Measurements from ENCODE around the gene FDX1. TPM values are rescaled to one million over a fixed set of nuclear protein-coding genes. Genes with fewer than 3 reads are reported as not detected.

The FDX1 gene
- total RNA-seq, 2 experiments from 2014 or later: 10.2 to 10.6 TPM

DNA sequence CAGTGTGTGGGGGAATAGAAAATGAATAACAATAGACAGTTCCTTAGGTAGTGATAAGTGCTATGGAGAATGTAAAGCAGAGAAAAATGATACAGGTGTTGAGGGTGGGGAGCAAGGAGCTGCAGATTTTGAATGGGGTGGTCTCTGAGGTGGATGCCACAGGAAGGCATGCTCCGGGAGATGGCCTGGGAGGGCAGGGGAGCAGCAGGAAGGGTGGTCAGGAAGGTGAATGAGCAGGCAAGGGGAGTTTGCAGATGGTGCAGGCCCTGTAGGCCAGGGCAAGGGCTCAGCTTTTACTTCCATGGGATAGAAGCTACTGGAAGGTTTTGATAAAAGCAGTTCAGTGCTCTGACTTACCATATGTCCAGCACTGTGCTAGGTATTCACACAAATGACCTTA is 44.8 kb downstream of the FDX1 start:
- Mint-ChIP-seq H3K9me3 (no peaks in the 10 kb centered on the region), H3K4me1 (ENCODE audit: low read depth) (peaks cover 3% of the 10 kb centered on the region), H3K27me3 (no peaks in the 10 kb centered on the region), H3K27ac (no peak overlapping the region), H3K36me3 (ENCODE audit: low read depth) (peaks cover 4% of the 10 kb centered on the region), H3K4me3 (no peak overlapping the region)
- Histone ChIP-seq H3K27me3 (ENCODE audit: control insufficient read depth in 1 of 2, insufficient read depth in 2 of 2, low read length in 2 of 2) (no peaks in the 10 kb centered on the region), H3K27ac (ENCODE audit: low read depth in 1 of 2, low read length in 2 of 2) (no peak overlapping the region), H3K4me3 (ENCODE audit: low read length) (no peak overlapping the region), H3K4me1 (ENCODE audit: insufficient read depth, low read length) (no peaks in the 10 kb centered on the region), H3K36me3 (ENCODE audit: insufficient read depth, low read length) (no peaks in the 10 kb centered on the region), H3K9me3 (ENCODE audit: control insufficient read depth in 1 of 2, insufficient read depth in 1 of 2, low read length in 2 of 2) (no peaks in the 10 kb centered on the region)
- ATAC-seq (ENCODE audit: poor library complexity) (no peak), DNase-seq (no peak)
- TF ChIP-seq, protein P1, sequence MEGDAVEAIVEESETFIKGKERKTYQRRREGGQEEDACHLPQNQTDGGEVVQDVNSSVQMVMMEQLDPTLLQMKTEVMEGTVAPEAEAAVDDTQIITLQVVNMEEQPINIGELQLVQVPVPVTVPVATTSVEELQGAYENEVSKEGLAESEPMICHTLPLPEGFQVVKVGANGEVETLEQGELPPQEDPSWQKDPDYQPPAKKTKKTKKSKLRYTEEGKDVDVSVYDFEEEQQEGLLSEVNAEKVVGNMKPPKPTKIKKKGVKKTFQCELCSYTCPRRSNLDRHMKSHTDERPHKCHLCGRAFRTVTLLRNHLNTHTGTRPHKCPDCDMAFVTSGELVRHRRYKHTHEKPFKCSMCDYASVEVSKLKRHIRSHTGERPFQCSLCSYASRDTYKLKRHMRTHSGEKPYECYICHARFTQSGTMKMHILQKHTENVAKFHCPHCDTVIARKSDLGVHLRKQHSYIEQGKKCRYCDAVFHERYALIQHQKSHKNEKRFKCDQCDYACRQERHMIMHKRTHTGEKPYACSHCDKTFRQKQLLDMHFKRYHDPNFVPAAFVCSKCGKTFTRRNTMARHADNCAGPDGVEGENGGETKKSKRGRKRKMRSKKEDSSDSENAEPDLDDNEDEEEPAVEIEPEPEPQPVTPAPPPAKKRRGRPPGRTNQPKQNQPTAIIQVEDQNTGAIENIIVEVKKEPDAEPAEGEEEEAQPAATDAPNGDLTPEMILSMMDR (IDR thresholded peaks at IDR 0.05): no peak
- POLR2A ChIA-PET: no interaction called here
- intact Hi-C loops (cut with DNase I, micrococcal nuclease): no loop called here
- CTCF ChIA-PET: no interaction called here

DNA sequence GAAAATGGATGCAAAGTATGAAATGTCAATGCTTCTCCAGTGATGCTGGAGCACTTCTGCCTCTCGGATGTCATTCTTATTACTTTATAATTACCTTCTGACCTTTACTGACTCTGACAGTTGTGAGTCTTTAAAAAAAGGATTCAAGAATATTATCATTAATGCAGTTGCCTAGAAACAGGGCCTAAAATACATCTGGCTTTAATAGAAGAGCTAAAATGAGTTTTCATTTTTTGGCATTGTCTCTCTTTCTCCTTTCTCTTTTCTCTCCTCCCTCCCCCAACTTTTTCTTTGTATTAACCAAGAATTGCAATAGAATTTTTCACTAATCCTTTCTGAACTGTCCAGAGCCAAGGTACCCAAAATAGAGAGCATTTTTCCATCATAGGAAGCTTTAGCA is 45.9 kb downstream of the FDX1 start:
- Mint-ChIP-seq H3K9me3 (no peaks in the 10 kb centered on the region), H3K27ac (no peak overlapping the region), H3K36me3 (ENCODE audit: low read depth) (no peaks in the 10 kb centered on the region), H3K27me3 (no peaks in the 10 kb centered on the region), H3K4me1 (ENCODE audit: low read depth) (peaks cover 3% of the 10 kb centered on the region), H3K4me3 (no peak overlapping the region)
- DNase-seq: no peak
- TF ChIP-seq, protein P1 (IDR thresholded peaks at IDR 0.05): no peak
- Histone ChIP-seq H3K27me3 (ENCODE audit: control insufficient read depth in 1 of 2, insufficient read depth in 2 of 2, low read length in 2 of 2) (no peaks in the 10 kb centered on the region), H3K9me3 (ENCODE audit: control insufficient read depth in 1 of 2, insufficient read depth in 1 of 2, low read length in 2 of 2) (no peaks in the 10 kb centered on the region), H3K36me3 (ENCODE audit: insufficient read depth, low read length) (no peaks in the 10 kb centered on the region), H3K27ac (ENCODE audit: low read depth in 1 of 2, low read length in 2 of 2) (no peak overlapping the region), H3K4me1 (ENCODE audit: insufficient read depth, low read length) (no peaks in the 10 kb centered on the region), H3K4me3 (ENCODE audit: low read length) (no peak overlapping the region)
- no peak for ATAC-seq (ENCODE audit: poor library complexity)
- CTCF ChIA-PET: no interaction called here
- intact Hi-C loops (cut with DNase I, micrococcal nuclease): no loop called here
- POLR2A ChIA-PET: no interaction called here

DNA sequence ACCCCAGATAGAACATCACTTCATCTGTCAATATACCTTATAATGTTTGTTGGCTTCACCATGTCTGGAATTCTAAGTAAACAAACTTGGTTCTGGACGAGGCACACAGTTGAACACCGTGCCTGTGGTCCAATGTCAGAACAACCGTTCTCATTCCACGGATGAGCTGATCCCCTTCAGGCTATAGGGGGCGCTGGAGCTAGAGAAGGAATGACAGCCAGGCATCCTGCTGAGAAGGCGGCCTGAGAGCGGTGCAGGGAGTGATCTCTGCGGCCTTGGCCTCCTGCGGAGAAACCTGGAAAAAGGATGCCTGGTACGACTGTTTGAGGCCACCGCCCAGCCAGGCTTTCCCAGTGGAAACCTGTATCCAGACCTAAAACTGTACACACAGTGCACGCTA is 48.7 kb downstream of the FDX1 start:
- intact Hi-C loops (cut with DNase I, micrococcal nuclease): no loop called here
- CTCF ChIA-PET: no interaction called here

More for the DNA sequence above, 48.7 kb downstream of the FDX1 start:
- no peak for DNase-seq
- Histone ChIP-seq H3K4me3 (ENCODE audit: low read length) (no peak overlapping the region), H3K9me3 (ENCODE audit: control insufficient read depth in 1 of 2, insufficient read depth in 1 of 2, low read length in 2 of 2) (no peaks in the 10 kb centered on the region), H3K4me1 (ENCODE audit: insufficient read depth, low read length) (no peaks in the 10 kb centered on the region), H3K27me3 (ENCODE audit: control insufficient read depth in 1 of 2, insufficient read depth in 2 of 2, low read length in 2 of 2) (no peaks in the 10 kb centered on the region), H3K27ac (ENCODE audit: low read depth in 1 of 2, low read length in 2 of 2) (no peak overlapping the region), H3K36me3 (ENCODE audit: insufficient read depth, low read length) (no peaks in the 10 kb centered on the region)
- no peak overlapping the region for H3K27ac Mint-ChIP-seq
- H3K27me3 Mint-ChIP-seq: no peaks in the 10 kb centered on the region
- TF ChIP-seq, protein P1 (IDR thresholded peaks at IDR 0.05): no peak
- no peaks in the 10 kb centered on the region for H3K9me3 Mint-ChIP-seq
- no peak overlapping the region for H3K4me3 Mint-ChIP-seq
- no peak for ATAC-seq (ENCODE audit: poor library complexity)
- peaks cover 3% of the 10 kb centered on the region for H3K4me1 Mint-ChIP-seq (ENCODE audit: low read depth)
- POLR2A ChIA-PET: interaction anchor here (1.6 kb wide), 1 partner anchor 8 kb away, joined by 4 read pairs; no protein-coding TSS in a partner anchor
- no peaks in the 10 kb centered on the region for H3K36me3 Mint-ChIP-seq (ENCODE audit: low read depth)

Measured in CD4-positive, alpha-beta T cell (primary cell).